Coronary artery (tissue), 2 donors: Measurements from ENCODE around the gene FBXL13.
"Not testable (repeated sequence)": the region's sequence is repeated elsewhere in the genome, so short reads cannot be mapped to it uniquely, and the experiment has no call there.

Experiments used
- DNase-seq: peaks from one replicate; pipeline ENCODE4 v3.0.0-alpha.2; 2017; ENCODE audit warnings: low spot score
- H3K27ac ChIP-seq, 2 donors: fragments of 200-600 bp; sonication (generic); one replicate each; pipeline ENCODE4 v1.5.1; 2016 to 2019
- H3K4me3 ChIP-seq: fragments of 200-600 bp; sonication (generic); 2 replicates; pipeline ENCODE4 v1.5.1; 2016; ENCODE audit warnings: mild to moderate bottlenecking, moderate library complexity
- TF ChIP-seq, protein P1 (sequence below): fragments of 200-600 bp; sonication (generic); IDR thresholded peaks from one replicate; pipeline ENCODE4 v1.5.1; 2019; ENCODE audit warnings: antibody characterized with exemption

The FBXL13 gene

DNA sequence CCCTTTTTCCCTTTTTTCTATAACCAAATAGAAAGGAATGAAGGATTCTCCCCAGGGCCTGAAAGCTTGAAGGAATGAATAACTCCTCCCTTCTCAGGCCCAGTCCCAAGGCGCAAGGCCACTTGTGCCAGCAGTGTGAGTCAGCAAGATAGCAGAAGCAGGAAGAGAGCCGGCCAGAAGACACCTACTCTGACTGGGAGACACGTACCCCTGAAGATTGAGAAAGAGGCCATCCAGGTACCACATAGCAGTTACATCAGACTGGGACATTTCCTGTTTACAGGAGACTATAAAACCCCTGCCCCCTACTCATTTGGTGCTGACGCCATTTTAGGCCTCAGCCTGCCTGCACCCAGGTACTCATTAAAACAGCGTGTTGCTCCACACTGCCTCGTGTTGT lies 96.3 kb downstream of the FBXL13 start:
- Histone ChIP-seq H3K4me3 (no peak overlapping the region), H3K27ac (peak overlapping the region; percentile 39 to 72)
- TF ChIP-seq, protein P1, sequence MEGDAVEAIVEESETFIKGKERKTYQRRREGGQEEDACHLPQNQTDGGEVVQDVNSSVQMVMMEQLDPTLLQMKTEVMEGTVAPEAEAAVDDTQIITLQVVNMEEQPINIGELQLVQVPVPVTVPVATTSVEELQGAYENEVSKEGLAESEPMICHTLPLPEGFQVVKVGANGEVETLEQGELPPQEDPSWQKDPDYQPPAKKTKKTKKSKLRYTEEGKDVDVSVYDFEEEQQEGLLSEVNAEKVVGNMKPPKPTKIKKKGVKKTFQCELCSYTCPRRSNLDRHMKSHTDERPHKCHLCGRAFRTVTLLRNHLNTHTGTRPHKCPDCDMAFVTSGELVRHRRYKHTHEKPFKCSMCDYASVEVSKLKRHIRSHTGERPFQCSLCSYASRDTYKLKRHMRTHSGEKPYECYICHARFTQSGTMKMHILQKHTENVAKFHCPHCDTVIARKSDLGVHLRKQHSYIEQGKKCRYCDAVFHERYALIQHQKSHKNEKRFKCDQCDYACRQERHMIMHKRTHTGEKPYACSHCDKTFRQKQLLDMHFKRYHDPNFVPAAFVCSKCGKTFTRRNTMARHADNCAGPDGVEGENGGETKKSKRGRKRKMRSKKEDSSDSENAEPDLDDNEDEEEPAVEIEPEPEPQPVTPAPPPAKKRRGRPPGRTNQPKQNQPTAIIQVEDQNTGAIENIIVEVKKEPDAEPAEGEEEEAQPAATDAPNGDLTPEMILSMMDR: no peak
- DNase-seq: peak; percentile 87

DNA sequence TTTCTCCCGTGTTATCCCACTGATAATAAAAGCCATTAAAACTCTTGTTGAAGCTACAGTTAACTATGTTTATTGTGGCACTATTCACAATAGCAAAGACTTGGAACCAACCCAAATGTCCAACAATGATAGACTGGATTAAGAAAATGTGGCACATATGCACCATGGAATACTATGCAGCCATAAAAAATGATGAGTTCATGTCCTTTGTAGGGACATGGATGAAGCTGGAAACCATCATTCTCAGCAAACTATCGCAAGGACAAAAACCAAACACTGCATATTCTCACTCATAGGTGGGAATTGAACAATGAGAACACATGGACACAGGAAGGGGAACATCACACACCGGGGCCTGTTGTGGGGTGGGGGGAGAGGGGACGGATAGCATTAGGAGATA lies 97.0 kb downstream of the FBXL13 start:
- not testable (repeated sequence) for H3K27ac ChIP-seq, DNase-seq, H3K4me3 ChIP-seq

DNA sequence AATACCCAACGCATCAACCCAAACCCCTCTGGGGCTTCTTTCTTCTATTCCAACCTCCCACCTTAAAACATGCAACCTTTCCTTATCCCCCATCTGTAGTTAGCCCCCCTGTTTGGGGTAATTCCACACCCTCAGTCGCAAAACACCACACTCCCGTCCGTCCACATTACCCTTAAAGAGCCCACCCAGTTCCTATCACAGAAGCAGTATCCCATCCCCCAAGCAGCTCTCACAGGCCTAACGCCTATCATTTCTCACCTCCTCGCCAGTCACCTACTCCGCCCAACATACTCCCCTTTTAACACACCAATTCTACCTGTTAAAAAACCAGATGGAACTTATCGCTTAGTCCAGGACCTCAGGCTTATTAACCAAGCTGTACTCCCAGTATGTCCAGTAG lies 98.1 kb downstream of the FBXL13 start:
- H3K4me3 ChIP-seq: no peak overlapping the region
- TF ChIP-seq, protein P1: no peak
- DNase-seq: no peak
- no peak overlapping the region for H3K27ac ChIP-seq

DNA sequence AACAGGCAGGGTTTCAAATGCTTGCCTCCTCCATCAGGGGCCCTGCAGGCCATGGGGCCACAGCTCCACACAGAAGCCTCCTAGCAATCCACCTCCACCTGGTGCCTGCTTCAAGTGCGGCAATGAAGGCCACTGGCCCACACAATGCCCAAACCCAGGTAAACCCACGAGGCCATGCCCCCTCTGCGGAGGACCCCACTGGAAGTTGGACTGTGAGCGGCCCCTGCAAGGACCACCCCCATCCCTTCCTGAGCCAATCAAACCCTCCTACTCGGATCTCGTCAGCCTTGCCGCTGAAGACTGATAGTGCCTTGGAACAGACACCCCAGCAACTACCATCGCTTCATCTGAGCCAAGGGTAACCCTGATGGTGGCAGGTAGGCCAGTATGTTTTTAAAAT lies 98.7 kb downstream of the FBXL13 start:
- DNase-seq: no peak
- TF ChIP-seq, protein P1: no peak
- Histone ChIP-seq H3K4me3 (no peak overlapping the region), H3K27ac (no peak overlapping the region)

DNA sequence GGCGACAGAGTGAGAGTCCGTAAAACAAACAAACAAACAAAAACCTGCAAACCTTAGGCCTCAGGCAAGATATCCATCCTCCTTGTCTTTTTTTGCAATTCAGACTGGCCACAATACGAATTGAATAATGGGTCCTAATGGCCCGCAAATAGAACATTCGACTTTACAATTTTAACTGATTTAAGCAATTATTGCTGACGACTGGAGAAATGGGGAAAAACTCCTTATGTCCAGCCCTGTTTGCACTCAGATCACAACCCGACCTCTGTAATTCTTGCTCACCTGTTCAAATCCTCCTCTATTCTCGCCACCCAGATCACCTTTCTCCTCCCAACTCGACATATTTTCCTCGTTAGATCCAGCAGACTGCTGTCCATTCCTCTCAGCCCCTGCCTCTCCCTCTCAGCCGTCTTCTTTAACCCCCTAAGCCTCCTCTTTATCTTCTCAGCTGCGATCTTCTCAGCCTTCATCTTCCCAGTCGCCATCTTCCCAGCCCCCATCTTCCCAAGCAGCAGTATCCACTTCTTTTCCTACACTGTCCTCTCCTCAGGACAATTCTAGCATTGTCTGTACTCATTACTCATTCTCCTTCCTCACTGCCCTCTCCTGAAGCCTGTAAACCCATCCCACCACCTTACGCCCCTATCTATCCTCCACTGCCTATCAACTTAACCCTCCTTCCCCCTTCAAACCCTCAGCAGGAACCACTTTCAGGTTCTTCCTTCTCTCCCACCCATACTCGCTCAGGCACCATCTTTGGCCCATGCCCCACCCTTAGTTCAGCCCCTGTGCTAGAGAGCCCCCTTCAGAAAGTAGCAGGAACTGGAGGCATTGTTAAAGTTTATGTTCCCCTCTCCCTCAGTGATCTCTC lies 100.0 kb downstream of the FBXL13 start:
- TF ChIP-seq, protein P1: no peak
- no peak for DNase-seq
- Histone ChIP-seq H3K4me3 (no peak overlapping the region), H3K27ac (no peak overlapping the region)

DNA sequence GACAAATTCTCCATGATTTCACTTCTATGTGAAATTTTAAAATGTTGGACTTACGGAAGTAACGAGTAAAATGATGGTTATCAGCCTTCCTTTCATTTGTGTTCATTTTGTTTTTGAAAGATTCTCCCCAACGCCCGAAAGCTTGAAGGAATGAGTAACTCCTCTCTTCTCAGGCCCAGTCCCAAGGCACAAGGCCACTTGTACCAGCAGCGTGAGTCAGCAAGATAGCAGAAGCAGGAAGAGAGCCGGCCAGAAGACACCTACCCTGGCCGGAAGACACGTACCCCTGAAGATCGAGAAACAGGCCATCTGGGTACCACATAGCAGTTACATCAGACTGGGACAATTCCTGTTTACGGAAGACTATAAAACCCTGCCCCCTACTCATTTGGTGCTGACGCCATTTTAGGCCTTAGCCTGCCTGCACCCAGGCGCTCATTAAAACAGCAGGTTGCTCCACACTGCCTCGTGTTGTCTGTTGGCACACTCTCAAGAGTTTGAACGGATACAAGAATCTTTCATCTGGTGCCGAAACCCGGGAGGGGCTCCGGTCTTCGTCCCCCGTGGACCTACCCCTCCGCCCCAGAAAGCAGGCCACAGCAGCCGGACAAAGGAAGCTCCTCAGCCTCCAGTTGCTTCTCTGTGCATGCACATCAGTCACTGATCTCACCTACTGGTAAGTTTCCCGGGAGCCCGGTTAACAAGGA lies 101.3 kb downstream of the FBXL13 start:
- no peak for DNase-seq
- H3K27ac ChIP-seq: peak overlapping the region in 1 of 2 donors; percentile 52
- TF ChIP-seq, protein P1: no peak
- H3K4me3 ChIP-seq: no peak overlapping the region

DNA sequence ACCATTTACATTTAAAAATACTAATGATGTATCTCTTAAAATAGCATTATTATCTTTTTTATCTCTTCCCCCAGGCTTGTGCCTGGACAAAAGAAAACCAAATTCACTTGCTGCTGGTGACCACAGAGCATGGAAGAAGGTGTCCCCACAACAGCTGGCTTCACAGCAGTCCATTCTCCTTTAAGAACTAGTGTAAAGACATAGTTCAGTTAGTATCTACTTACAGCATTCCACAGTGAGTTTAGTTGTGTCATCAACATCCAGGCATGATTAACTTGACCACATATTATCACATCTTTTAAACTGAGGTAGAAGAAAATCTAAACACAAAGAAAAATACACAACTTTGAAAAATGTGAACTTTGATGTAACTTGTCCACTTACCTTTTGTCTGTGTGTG lies 106.8 kb downstream of the FBXL13 start:
- H3K27ac ChIP-seq: no peak overlapping the region
- no peak for DNase-seq
- no peak overlapping the region for H3K4me3 ChIP-seq
- TF ChIP-seq, protein P1: no peak
